IMR-90 (cell line): ENCODE data around the gene GHDC. TPM values are rescaled to one million over a fixed set of nuclear protein-coding genes. Genes with fewer than 3 reads are reported as not detected.

Experiments
- ATAC-seq: fragments of 200-7000 bp; cut with Tn5 transposase; 2 replicates; pipeline ENCODE4 v1.9.1; 2020; ENCODE audit warnings: low read depth, mild to moderate bottlenecking, moderate library complexity
- BruUV-seq: library from RNA; stranded (reverse); fragments of 400-500 nt; replicated peaks from 2 replicates; lab custom pipeline; 2021; lab: Mats Ljungman, UMichigan
- CTCF ChIA-PET: fragments of 300-600 bp; formaldehyde crosslinking; extraction: SDS; loops from one replicate; lab custom pipeline; 2021; ENCODE audit warnings: antibody characterized with exemption; lab: Yijun Ruan, JAX
- POLR2A ChIA-PET: fragments of 300-600 bp; sonication (Branson Sonifier 250); formaldehyde crosslinking; loops from one replicate; lab custom pipeline; 2022; ENCODE audit warnings: antibody characterized with exemption; ENCODE audit not compliant: unreplicated experiment; lab: Charles Lee
- DNase-seq: peaks from one replicate; pipeline ENCODE4 v3.0.0; 2013
- H2AFZ ChIP-seq: replicated peaks from 2 replicates; pipeline ENCODE3; 2013; ENCODE audit warnings: low read length, mild to moderate bottlenecking; ENCODE audit not compliant: poor library complexity
- H2AK5ac ChIP-seq: 2 replicates; pipeline ENCODE4 v1.6.1; 2013; ENCODE audit warnings: low read depth, low read length, inconsistent platforms
- H2AK9ac ChIP-seq: replicated peaks from 2 replicates; pipeline ENCODE3; 2013; ENCODE audit warnings: mild to moderate bottlenecking, low read depth, low read length, moderate library complexity; ENCODE audit not compliant: poor library complexity
- H2BK120ac ChIP-seq: 2 replicates; pipeline ENCODE4 v1.6.1; 2013; ENCODE audit warnings: low read depth, low read length, inconsistent platforms
- H2BK15ac ChIP-seq: 3 replicates; pipeline ENCODE4 v1.6.1; 2013; ENCODE audit warnings: low read depth, low read length, inconsistent platforms
- H2BK20ac ChIP-seq: 2 replicates; pipeline ENCODE4 v1.6.1; 2013; ENCODE audit warnings: low read depth, mild to moderate bottlenecking, inconsistent platforms, low read length, moderate library complexity
- H2BK5ac ChIP-seq: 2 replicates; pipeline ENCODE4 v1.6.1; 2013; ENCODE audit warnings: mild to moderate bottlenecking, low read depth, low read length, inconsistent platforms; ENCODE audit not compliant: poor library complexity, severe bottlenecking
- H3K14ac ChIP-seq: replicated peaks from 2 replicates; pipeline ENCODE4 v1.6.1; 2013; ENCODE audit warnings: low read depth, low read length, inconsistent platforms
- H3K18ac ChIP-seq: 2 replicates; pipeline ENCODE4 v1.6.1; 2013; ENCODE audit warnings: low read depth, low read length, control low read depth
- H3K23ac ChIP-seq: 2 replicates; pipeline ENCODE4 v1.6.1; 2013; ENCODE audit warnings: low read depth, low read length, inconsistent platforms
- H3K27ac ChIP-seq: 2 replicates; pipeline ENCODE4 v1.5.1; 2013; ENCODE audit warnings: mild to moderate bottlenecking, control low read depth, low read length; ENCODE audit not compliant: insufficient read depth
- H3K27me3 ChIP-seq: 2 replicates; pipeline ENCODE4 v1.6.1; 2013; ENCODE audit warnings: low read length; ENCODE audit not compliant: control insufficient read depth, insufficient read depth
- H3K36me3 ChIP-seq: 2 replicates; pipeline ENCODE4 v1.6.1; 2013; ENCODE audit warnings: low read length, mixed read lengths; ENCODE audit not compliant: control insufficient read depth, insufficient read depth
- H3K4ac ChIP-seq: 2 replicates; pipeline ENCODE4 v1.6.1; 2013; ENCODE audit warnings: low read depth, low read length, inconsistent platforms
- H3K4me1 ChIP-seq: 2 replicates; pipeline ENCODE4 v1.6.1; 2013; ENCODE audit warnings: low read length, mixed read lengths; ENCODE audit not compliant: control insufficient read depth, insufficient read depth
- H3K4me2 ChIP-seq: 2 replicates; pipeline ENCODE4 v1.6.1; 2013; ENCODE audit warnings: low read depth, mild to moderate bottlenecking, control low read depth, low read length, moderate library complexity
- H3K4me3 ChIP-seq: 2 replicates; pipeline ENCODE4 v1.5.1; 2013; ENCODE audit warnings: low read depth, mild to moderate bottlenecking, control low read depth, low read length, moderate library complexity; ENCODE audit not compliant: insufficient read depth
- H3K56ac ChIP-seq: 2 replicates; pipeline ENCODE4 v1.6.1; 2013; ENCODE audit warnings: low read length, inconsistent platforms; ENCODE audit not compliant: insufficient read depth; ENCODE audit errors: extremely low read depth
- H3K79me1 ChIP-seq, 2 experiments: 2 replicates each; pipeline ENCODE4 v1.6.1; 2013; ENCODE audit warnings: low read length in 2 of 2, inconsistent platforms in 1 of 2, low read depth in 1 of 2
- H3K9ac ChIP-seq: 2 replicates; pipeline ENCODE4 v1.6.1; 2013; ENCODE audit warnings: low read depth, low read length, control low read depth
- H3K9me1 ChIP-seq: 2 replicates; pipeline ENCODE4 v1.6.1; 2013; ENCODE audit warnings: low read length, inconsistent platforms; ENCODE audit not compliant: insufficient read depth
- H3K9me3 ChIP-seq: 2 replicates; pipeline ENCODE4 v1.6.1; 2013; ENCODE audit warnings: low read length; ENCODE audit not compliant: control insufficient read depth, insufficient read depth
- H4K20me1 ChIP-seq: 2 replicates; pipeline ENCODE4 v1.6.1; 2013; ENCODE audit warnings: low read length, inconsistent platforms; ENCODE audit not compliant: insufficient read depth
- H4K5ac ChIP-seq: 2 replicates; pipeline ENCODE4 v1.6.1; 2013; ENCODE audit warnings: mild to moderate bottlenecking, low read depth, low read length, control low read depth
- H4K8ac ChIP-seq, 2 experiments: 2 replicates each; pipeline ENCODE4 v1.6.1; 2013; ENCODE audit warnings: low read depth in 2 of 2, low read length in 2 of 2, control low read depth in 1 of 2, inconsistent platforms in 1 of 2
- H4K91ac ChIP-seq: 2 replicates; pipeline ENCODE4 v1.6.1; 2013; ENCODE audit warnings: low read depth, low read length, inconsistent platforms; ENCODE audit not compliant: insufficient read depth
- BHLHE40 ChIP-seq: fragments of 150-350 bp; IDR thresholded peaks from 2 replicates; pipeline ENCODE4 v1.6.1; 2016; ENCODE audit warnings: mild to moderate bottlenecking, low read depth, low read length
- CEBPB ChIP-seq: IDR thresholded peaks from 2 replicates; pipeline ENCODE4 v1.6.1; 2012; ENCODE audit warnings: low read depth, low read length, improper control_type of control experiment
- CHD1 ChIP-seq: IDR thresholded peaks from 2 replicates; pipeline ENCODE4 v1.6.1; 2012; ENCODE audit warnings: low read depth, low read length, improper control_type of control experiment
- ELK1 ChIP-seq: fragments of 150-350 bp; IDR thresholded peaks from 2 replicates; pipeline ENCODE4 v1.6.1; 2016; ENCODE audit warnings: low read depth, mild to moderate bottlenecking, low read length, moderate library complexity, borderline replicate concordance
- FOS ChIP-seq: fragments of 150-350 bp; IDR thresholded peaks from 2 replicates; pipeline ENCODE4 v1.6.1; 2016; ENCODE audit warnings: low read depth, low read length
- MAFK ChIP-seq: IDR thresholded peaks from 2 replicates; pipeline ENCODE4 v1.6.1; 2012; ENCODE audit warnings: low read depth, low read length, improper control_type of control experiment
- MAZ ChIP-seq: IDR thresholded peaks from 2 replicates; pipeline ENCODE4 v1.6.1; 2012; ENCODE audit warnings: low read depth, mild to moderate bottlenecking, low read length, improper control_type of control experiment, moderate library complexity, borderline replicate concordance
- MXI1 ChIP-seq: IDR thresholded peaks from 2 replicates; pipeline ENCODE4 v1.6.1; 2012; ENCODE audit warnings: low read depth, mild to moderate bottlenecking, low read length, moderate library complexity, borderline replicate concordance
- NFE2L2 ChIP-seq: fragments of 150-350 bp; IDR thresholded peaks from 2 replicates; pipeline ENCODE4 v1.6.1; 2016; ENCODE audit warnings: low read depth, mild to moderate bottlenecking, low read length
- POLR2A ChIP-seq: IDR thresholded peaks from 2 replicates; pipeline ENCODE4 v1.6.1; 2012; ENCODE audit warnings: mild to moderate bottlenecking, low read depth, low read length
- RAD21 ChIP-seq: IDR thresholded peaks from 2 replicates; pipeline ENCODE4 v1.6.1; 2012; ENCODE audit warnings: low read length, improper control_type of control experiment
- RCOR1 ChIP-seq: IDR thresholded peaks from 2 replicates; pipeline ENCODE4 v1.6.1; 2012; ENCODE audit warnings: mild to moderate bottlenecking, low read length, improper control_type of control experiment; ENCODE audit not compliant: insufficient replicate concordance
- RFX5 ChIP-seq: IDR thresholded peaks from 2 replicates; pipeline ENCODE4 v1.8.0; 2012; ENCODE audit warnings: low read depth, mild to moderate bottlenecking, low read length, moderate library complexity
- SMC3 ChIP-seq: fragments of 150-350 bp; IDR thresholded peaks from 2 replicates; pipeline ENCODE4 v1.6.1; 2016; ENCODE audit warnings: low read depth, mild to moderate bottlenecking, antibody characterized with exemption, low read length, moderate library complexity
- USF2 ChIP-seq: fragments of 150-350 bp; IDR thresholded peaks from 2 replicates; pipeline ENCODE4 v1.6.1; 2017; ENCODE audit warnings: mild to moderate bottlenecking, antibody characterized with exemption, low read length, low read depth
- WGBS, 2 experiments: methylation state at CpG; one replicate each; pipeline versions ENCODE4 v1.1.5 to v1.1.7; 2013; ENCODE audit warnings: missing lambda C conversion rate in 2 of 2; ENCODE audit not compliant: insufficient read length in 1 of 2; ENCODE audit errors: extremely low coverage in 2 of 2; 5-methylcytosine and 5-hydroxymethylcytosine counted together
- dilution Hi-C: fragments of 300-500 bp; cut with HindIII; formaldehyde crosslinking; loops from one replicate; pipeline ENCODE4 v1.14.3; 2018; ENCODE audit warnings: low sequenced_read_pairs; ENCODE audit not compliant: unreplicated experiment
- in situ Hi-C: fragments of 300-500 bp; cut with MboI; formaldehyde crosslinking; loops from 3 replicates; pipeline ENCODE4 v1.14.3; 2019; ENCODE audit warnings: low sequenced_read_pairs, inconsistent platforms, mixed read lengths
- intact Hi-C: fragments of 100-400 bp; cut with micrococcal nuclease; formaldehyde crosslinking; loops from 2 replicates; pipeline ENCODE4 v1.10.0; 2022
- polyA plus RNA-seq, 3 experiments: library from polyadenylated mRNA; depleted of rRNA; stranded (reverse); fragments of >200 nt; gene quantifications; 2 replicates each; pipeline ENCODE4 v1.2.3, GENCODE V29; 2012; ENCODE audit warnings: low replicate concordance in 1 of 3
- total RNA-seq: library from RNA; depleted of rRNA; stranded (reverse); fragments of >200 nt; gene quantifications from 2 replicates; pipeline ENCODE4 v1.2.3, GENCODE V29; 2012
- TF ChIP-seq, protein P1 (sequence below): conservative IDR thresholded peaks from 2 replicates; pipeline ENCODE4 v1.5.1; 2012; ENCODE audit warnings: mild to moderate bottlenecking, low read depth, low read length, improper control_type of control experiment

The GHDC gene
- total and polyA plus RNA-seq, 2 of the 4 experiments (the other 2 are of a cell fraction): 5.2 to 8.1 TPM

GRCh38 chr17:42233994-42234393, 39.7 kb upstream of the GHDC start:
- Histone ChIP-seq H2BK15ac (no peak overlapping the region), H4K91ac (no peak overlapping the region), H3K14ac (no peak overlapping the region), H3K36me3 (peaks cover 1% of the 10 kb centered on the region; the same call in 1 of the 2 replicates), H3K23ac (no peak overlapping the region), H4K5ac (no peak overlapping the region; the same call in 1 of the 2 replicates), H3K4me3 (no peak overlapping the region), H2AK5ac (no peak overlapping the region), H4K20me1 (peaks cover 16% of the 10 kb centered on the region), H2BK120ac (no peak overlapping the region), H3K79me1 (peaks cover 27 to 68% of the 10 kb centered on the region in 2 experiments), H2AFZ (no peak overlapping the region), H4K8ac (no peak overlapping the region), H3K9me1 (peaks cover 7% of the 10 kb centered on the region), H3K18ac (no peak overlapping the region), H2BK20ac (no peak overlapping the region), H3K4me2 (peak overlapping the region; percentile 36; the same call in 1 of the 2 replicates), H3K4me1 (no peaks in the 10 kb centered on the region; the same call in 1 of the 2 replicates), H2AK9ac (no peak overlapping the region), H3K27ac (no peak overlapping the region), H3K9me3 (no peaks in the 10 kb centered on the region), H3K27me3 (no peaks in the 10 kb centered on the region), H3K4ac (no peak overlapping the region), H2BK5ac (no peak overlapping the region), H3K9ac (no peak overlapping the region), H3K56ac (no peak overlapping the region)
- in situ Hi-C loops: no loop called here
- POLR2A ChIA-PET: no interaction called here
- intact Hi-C loops: no loop called here
- no TSS peak for BruUV-seq
- dilution Hi-C loops: no loop called here
- DNase-seq: no peak
- ATAC-seq: no peak
- 100% methylated on average over 1 of the region's 2 CpGs; no CpG with 5 or more reads in 1 of the 2 experiments for WGBS, 2 experiments
- TF ChIP-seq FOS: no peak
- TF ChIP-seq RCOR1: no peak
- no peak for TF ChIP-seq BHLHE40
- TF ChIP-seq CHD1: no peak
- TF ChIP-seq MAFK: no peak
- TF ChIP-seq POLR2A: no peak
- no peak for TF ChIP-seq RAD21
- TF ChIP-seq SMC3: no peak
- no peak for TF ChIP-seq USF2
- TF ChIP-seq RFX5: no peak
- no peak for TF ChIP-seq NFE2L2
- TF ChIP-seq CEBPB: no peak
- TF ChIP-seq, protein P1, sequence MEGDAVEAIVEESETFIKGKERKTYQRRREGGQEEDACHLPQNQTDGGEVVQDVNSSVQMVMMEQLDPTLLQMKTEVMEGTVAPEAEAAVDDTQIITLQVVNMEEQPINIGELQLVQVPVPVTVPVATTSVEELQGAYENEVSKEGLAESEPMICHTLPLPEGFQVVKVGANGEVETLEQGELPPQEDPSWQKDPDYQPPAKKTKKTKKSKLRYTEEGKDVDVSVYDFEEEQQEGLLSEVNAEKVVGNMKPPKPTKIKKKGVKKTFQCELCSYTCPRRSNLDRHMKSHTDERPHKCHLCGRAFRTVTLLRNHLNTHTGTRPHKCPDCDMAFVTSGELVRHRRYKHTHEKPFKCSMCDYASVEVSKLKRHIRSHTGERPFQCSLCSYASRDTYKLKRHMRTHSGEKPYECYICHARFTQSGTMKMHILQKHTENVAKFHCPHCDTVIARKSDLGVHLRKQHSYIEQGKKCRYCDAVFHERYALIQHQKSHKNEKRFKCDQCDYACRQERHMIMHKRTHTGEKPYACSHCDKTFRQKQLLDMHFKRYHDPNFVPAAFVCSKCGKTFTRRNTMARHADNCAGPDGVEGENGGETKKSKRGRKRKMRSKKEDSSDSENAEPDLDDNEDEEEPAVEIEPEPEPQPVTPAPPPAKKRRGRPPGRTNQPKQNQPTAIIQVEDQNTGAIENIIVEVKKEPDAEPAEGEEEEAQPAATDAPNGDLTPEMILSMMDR: no peak
- TF ChIP-seq MAZ: no peak
- no peak for TF ChIP-seq ELK1
- TF ChIP-seq MXI1: no peak
- CTCF ChIA-PET: no interaction called here
